Mesendoderm (in vitro differentiated cells): ENCODE data around the gene RBMS1.

Experiments
- DNase-seq: peaks from one replicate; pipeline ENCODE4 v3.0.0; 2013
- H2AK5ac ChIP-seq: 2 replicates; pipeline ENCODE4 v1.6.1; 2013; ENCODE audit warnings: low read length, inconsistent platforms
- H2BK120ac ChIP-seq: 2 replicates; pipeline ENCODE4 v1.6.1; 2013; ENCODE audit warnings: low read depth, mild to moderate bottlenecking, low read length, moderate library complexity, mixed read lengths
- H2BK15ac ChIP-seq: replicated peaks from 2 replicates; pipeline ENCODE4 v1.6.1; 2013; ENCODE audit warnings: low read depth, mild to moderate bottlenecking, moderate library complexity
- H2BK5ac ChIP-seq: 2 replicates; pipeline ENCODE4 v1.6.1; 2013; ENCODE audit warnings: low read length, inconsistent platforms
- H3K18ac ChIP-seq: 2 replicates; pipeline ENCODE4 v1.6.1; 2013; ENCODE audit warnings: mild to moderate bottlenecking, low read length, mixed read lengths
- H3K23ac ChIP-seq: one replicate; pipeline ENCODE4 v1.6.1; 2013; ENCODE audit warnings: low read length
- H3K27ac ChIP-seq: 2 replicates; pipeline ENCODE4 v1.5.1; 2013; ENCODE audit warnings: low read depth, mild to moderate bottlenecking, inconsistent platforms, low read length, moderate library complexity
- H3K27me3 ChIP-seq: 2 replicates; pipeline ENCODE4 v1.6.1; 2013; ENCODE audit warnings: low read length, control low read depth, mild to moderate bottlenecking, inconsistent platforms; ENCODE audit not compliant: insufficient read depth, poor library complexity
- H3K36me3 ChIP-seq: 2 replicates; pipeline ENCODE4 v1.6.1; 2013; ENCODE audit warnings: low read length, inconsistent platforms; ENCODE audit not compliant: control insufficient read depth, insufficient read depth
- H3K4ac ChIP-seq: one replicate; pipeline ENCODE4 v1.6.1; 2013; ENCODE audit warnings: low read depth, mild to moderate bottlenecking, low read length, moderate library complexity
- H3K4me1 ChIP-seq: 2 replicates; pipeline ENCODE4 v1.6.1; 2013; ENCODE audit warnings: low read depth, low read length, inconsistent platforms; ENCODE audit not compliant: control insufficient read depth
- H3K4me2 ChIP-seq: 2 replicates; pipeline ENCODE4 v1.6.1; 2013; ENCODE audit warnings: low read length
- H3K4me3 ChIP-seq: 2 replicates; pipeline ENCODE4 v1.5.1; 2013; ENCODE audit warnings: mild to moderate bottlenecking, low read length
- H3K56ac ChIP-seq: one replicate; pipeline ENCODE4 v1.6.1; 2013; ENCODE audit warnings: low read length
- H3K79me1 ChIP-seq: 2 replicates; pipeline ENCODE4 v1.6.1; 2013; ENCODE audit warnings: low read length, inconsistent platforms
- H3K79me2 ChIP-seq: 2 replicates; pipeline ENCODE4 v1.6.1; 2013; ENCODE audit warnings: mild to moderate bottlenecking, low read length; ENCODE audit not compliant: control insufficient read depth, insufficient read depth
- H3K9ac ChIP-seq: 2 replicates; pipeline ENCODE4 v1.6.1; 2013; ENCODE audit warnings: low read length, inconsistent platforms
- H4K5ac ChIP-seq: one replicate; pipeline ENCODE4 v1.6.1; 2013; ENCODE audit warnings: low read length
- H4K8ac ChIP-seq: one replicate; pipeline ENCODE4 v1.6.1; 2013; ENCODE audit warnings: low read depth, mild to moderate bottlenecking, control low read depth, low read length, moderate library complexity
- WGBS: extraction: QIAGEN DNeasy Blood & Tissue Kit; methylation state at CpG from one replicate; pipeline ENCODE4 v1.1.7; 2013; ENCODE audit warnings: low lambda C conversion rate, missing lambda C conversion rate; ENCODE audit not compliant: insufficient coverage; ENCODE audit errors: extremely low coverage; 5-methylcytosine and 5-hydroxymethylcytosine counted together

RBMS1 gene

DNA sequence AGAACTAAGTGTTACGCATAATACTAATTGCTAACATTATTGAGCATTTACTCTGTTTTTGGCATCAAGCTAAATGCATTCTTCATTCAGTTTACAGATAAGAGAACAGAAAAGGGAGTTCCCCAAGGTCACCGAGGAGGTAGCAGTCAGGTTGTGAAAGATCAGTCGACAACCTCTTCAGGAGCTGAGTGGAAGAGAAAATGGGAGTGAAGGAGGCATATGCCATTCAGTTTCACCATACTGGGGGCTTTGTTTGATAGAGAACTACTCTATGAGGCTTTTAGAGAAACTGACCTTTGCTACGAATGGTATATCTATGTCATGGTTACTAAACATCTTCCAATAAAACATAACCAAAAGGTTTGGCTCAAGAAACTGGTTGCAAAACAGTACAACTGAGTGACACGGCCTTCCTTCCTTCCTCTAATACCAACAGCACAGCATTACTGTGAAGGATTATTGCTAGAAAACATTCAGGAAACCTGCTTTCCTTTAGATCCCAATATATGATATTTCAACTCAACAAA is 112.1 kb downstream of the RBMS1 start:
- Histone ChIP-seq H3K18ac (no peak overlapping the region), H2AK5ac (no peak overlapping the region), H3K79me2 (peaks cover 52% of the 10 kb centered on the region), H4K8ac (no peak overlapping the region), H3K27ac (no peak overlapping the region), H3K4me3 (no peak overlapping the region), H3K9ac (no peak overlapping the region), H3K79me1 (peaks cover 11% of the 10 kb centered on the region), H2BK120ac (no peak overlapping the region), H3K36me3 (no peaks in the 10 kb centered on the region), H2BK15ac (no peak overlapping the region), H3K27me3 (no peaks in the 10 kb centered on the region), H3K4me1 (no peaks in the 10 kb centered on the region), H3K56ac (no peak overlapping the region), H3K4me2 (no peak overlapping the region), H3K4ac (no peak overlapping the region), H3K23ac (no peak overlapping the region), H4K5ac (no peak overlapping the region), H2BK5ac (no peak overlapping the region)
- WGBS = no CpG with 5 or more reads among the region's 5 CpGs
- no peak for DNase-seq

DNA sequence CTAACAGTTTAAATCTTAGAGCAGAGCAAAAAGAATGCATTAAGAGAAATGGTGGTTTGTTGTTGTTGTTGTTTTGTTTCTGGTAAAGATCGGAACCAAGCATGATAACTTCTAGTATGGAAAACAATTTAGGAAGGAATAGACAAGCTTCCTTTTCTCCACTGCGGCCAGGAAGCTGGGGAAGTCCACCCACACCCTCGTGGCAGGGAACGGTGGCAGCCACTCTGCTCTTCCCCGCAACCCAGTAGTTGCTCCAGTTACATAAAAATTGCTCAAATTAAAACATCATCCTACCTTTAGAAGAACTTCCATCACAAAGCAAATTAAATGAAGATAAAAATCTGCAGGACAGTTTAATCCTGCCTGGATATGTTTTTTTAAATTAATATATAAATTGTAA is 113.0 kb downstream of the RBMS1 start:
- no peak overlapping the region for H3K4ac ChIP-seq
- no CpG with 5 or more reads among the region's 5 CpGs for WGBS
- H3K27ac ChIP-seq = no peak overlapping the region
- no peak overlapping the region for H3K23ac ChIP-seq
- no peak overlapping the region for H3K4me3 ChIP-seq
- DNase-seq = no peak
- H3K56ac ChIP-seq = no peak overlapping the region
- H4K8ac ChIP-seq = no peak overlapping the region
- no peak overlapping the region for H3K9ac ChIP-seq
- H3K79me1 ChIP-seq = peaks cover 10% of the 10 kb centered on the region
- no peaks in the 10 kb centered on the region for H3K27me3 ChIP-seq
- no peak overlapping the region for H2BK5ac ChIP-seq
- peaks cover 49% of the 10 kb centered on the region for H3K79me2 ChIP-seq
- H2BK15ac ChIP-seq = no peak overlapping the region
- H2BK120ac ChIP-seq = no peak overlapping the region
- H3K18ac ChIP-seq = no peak overlapping the region
- no peaks in the 10 kb centered on the region for H3K36me3 ChIP-seq
- no peaks in the 10 kb centered on the region for H3K4me1 ChIP-seq
- no peak overlapping the region for H2AK5ac ChIP-seq
- H4K5ac ChIP-seq = no peak overlapping the region
- H3K4me2 ChIP-seq = no peak overlapping the region

DNA sequence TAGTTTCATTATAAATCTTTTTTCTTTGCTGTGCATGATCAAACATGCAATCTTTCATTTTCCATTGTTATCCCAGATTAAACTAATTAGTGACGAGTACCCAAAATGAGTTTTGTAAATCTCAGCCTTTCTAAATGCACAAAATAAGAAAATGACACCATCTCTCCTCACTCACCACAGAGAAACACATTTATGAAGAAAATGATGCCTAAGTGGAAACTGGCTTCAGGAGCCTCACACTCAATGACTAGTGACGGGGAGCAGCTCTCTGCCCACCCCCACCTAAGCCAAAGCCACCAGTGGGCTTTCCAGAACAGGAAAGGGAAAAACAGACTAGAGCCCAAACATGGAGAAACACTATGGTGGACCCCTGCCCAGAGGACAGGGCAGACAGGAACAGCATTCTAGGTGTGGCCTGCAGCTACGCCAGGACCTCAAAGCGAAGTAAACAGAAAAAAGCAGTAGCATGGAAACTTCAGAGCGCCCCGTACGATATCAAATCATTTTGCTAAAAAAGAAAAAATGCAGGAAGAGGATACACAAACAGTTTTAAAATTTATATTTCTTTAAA is 113.5 kb downstream of the RBMS1 start:
- DNase-seq = no peak
- no peak overlapping the region for H4K8ac ChIP-seq
- H3K4me1 ChIP-seq = peaks cover under 1% of the 10 kb centered on the region
- no CpG with 5 or more reads among the region's 7 CpGs for WGBS
- H2AK5ac ChIP-seq = no peak overlapping the region
- no peak overlapping the region for H4K5ac ChIP-seq
- no peak overlapping the region for H3K4ac ChIP-seq
- H3K56ac ChIP-seq = no peak overlapping the region
- no peak overlapping the region for H2BK5ac ChIP-seq
- H3K4me2 ChIP-seq = no peak overlapping the region
- H3K27me3 ChIP-seq = no peaks in the 10 kb centered on the region
- no peak overlapping the region for H3K4me3 ChIP-seq
- no peaks in the 10 kb centered on the region for H3K36me3 ChIP-seq
- H3K23ac ChIP-seq = no peak overlapping the region
- H3K27ac ChIP-seq = no peak overlapping the region
- H3K79me1 ChIP-seq = peaks cover 8% of the 10 kb centered on the region
- H2BK120ac ChIP-seq = no peak overlapping the region
- no peak overlapping the region for H3K9ac ChIP-seq
- H3K18ac ChIP-seq = no peak overlapping the region
- H3K79me2 ChIP-seq = peaks cover 47% of the 10 kb centered on the region
- no peak overlapping the region for H2BK15ac ChIP-seq

DNA sequence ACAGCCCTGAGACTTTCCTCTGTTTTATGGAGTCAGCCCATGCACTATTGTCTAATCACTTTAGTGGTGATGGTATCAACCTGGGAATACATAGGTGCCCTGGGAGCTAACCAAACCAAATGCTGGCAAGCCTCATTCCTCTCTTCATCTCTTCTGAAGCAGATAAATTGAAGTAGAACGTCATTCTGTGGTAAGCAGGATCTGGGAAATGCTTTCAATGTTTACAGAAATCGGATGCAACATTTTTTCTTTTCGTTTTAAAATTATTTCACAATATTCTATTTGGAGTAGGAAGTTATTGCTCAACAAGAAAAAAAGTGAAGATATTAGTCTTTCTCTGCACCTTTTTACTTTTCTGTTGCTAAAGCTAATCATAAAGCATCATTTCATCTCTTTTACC is 114.2 kb downstream of the RBMS1 start:
- no peak overlapping the region for H3K23ac ChIP-seq
- H3K4me3 ChIP-seq = no peak overlapping the region
- no peak overlapping the region for H3K4ac ChIP-seq
- no CpG with 5 or more reads among the region's 3 CpGs for WGBS
- no peak overlapping the region for H4K5ac ChIP-seq
- no peak overlapping the region for H2BK5ac ChIP-seq
- H3K79me2 ChIP-seq = peaks cover 44% of the 10 kb centered on the region
- no peaks in the 10 kb centered on the region for H3K36me3 ChIP-seq
- H3K18ac ChIP-seq = no peak overlapping the region
- peaks cover 2% of the 10 kb centered on the region for H3K4me1 ChIP-seq
- H4K8ac ChIP-seq = no peak overlapping the region
- no peak overlapping the region for H3K56ac ChIP-seq
- no peak overlapping the region for H3K27ac ChIP-seq
- no peaks in the 10 kb centered on the region for H3K27me3 ChIP-seq
- no peak overlapping the region for H2BK15ac ChIP-seq
- peaks cover 4% of the 10 kb centered on the region for H3K79me1 ChIP-seq
- no peak overlapping the region for H3K4me2 ChIP-seq
- H2BK120ac ChIP-seq = no peak overlapping the region
- H2AK5ac ChIP-seq = no peak overlapping the region
- DNase-seq = no peak
- H3K9ac ChIP-seq = no peak overlapping the region

DNA sequence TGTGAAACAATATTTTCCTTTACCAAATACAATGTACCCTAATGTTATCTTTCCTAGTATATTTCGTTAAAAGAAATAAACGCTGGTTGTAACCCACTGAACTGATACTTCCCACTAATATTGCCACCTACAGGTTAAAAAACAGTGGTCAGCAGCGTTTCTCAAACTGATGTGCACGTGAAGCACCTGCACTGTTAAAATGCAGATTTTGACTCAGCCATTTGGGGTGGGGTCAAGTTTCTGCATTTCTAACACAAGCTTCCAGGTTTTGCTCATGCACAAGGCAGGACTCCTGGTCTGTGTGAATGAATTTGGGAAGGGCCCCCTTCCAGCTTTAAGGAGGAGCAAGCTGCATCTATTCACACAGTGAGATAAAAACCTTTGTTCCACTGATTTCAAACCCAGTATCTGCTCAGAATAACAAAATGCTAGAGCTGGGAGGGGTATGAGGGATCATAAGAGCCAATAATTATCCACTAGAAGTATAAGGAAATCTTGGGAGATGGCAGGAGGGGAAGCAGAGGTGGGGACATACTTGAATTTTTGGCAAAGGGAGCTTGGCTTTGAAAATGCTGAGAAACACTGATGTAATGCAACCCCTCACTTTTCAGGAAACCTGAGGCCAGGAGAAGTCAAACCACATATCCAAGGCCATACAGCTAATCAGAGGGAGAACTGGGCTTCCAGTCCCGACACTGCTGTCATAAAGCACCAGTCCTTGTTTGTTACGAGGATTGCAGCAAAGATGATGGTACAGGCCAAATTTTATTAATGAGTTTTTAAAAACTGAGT is 116.2 kb downstream of the RBMS1 start:
- Histone ChIP-seq H2BK5ac (no peak overlapping the region), H3K27me3 (no peaks in the 10 kb centered on the region), H3K4ac (no peak overlapping the region), H2AK5ac (no peak overlapping the region), H3K56ac (no peak overlapping the region), H3K9ac (no peak overlapping the region), H3K79me1 (peaks cover 6% of the 10 kb centered on the region), H2BK15ac (no peak overlapping the region), H3K4me3 (no peak overlapping the region), H3K27ac (peak overlapping the region; percentile 4), H4K5ac (no peak overlapping the region), H3K36me3 (no peaks in the 10 kb centered on the region), H3K4me2 (no peak overlapping the region), H3K18ac (peak overlapping the region; percentile 79), H3K79me2 (peaks cover 41% of the 10 kb centered on the region), H4K8ac (no peak overlapping the region), H3K4me1 (peaks cover 4% of the 10 kb centered on the region), H3K23ac (no peak overlapping the region), H2BK120ac (no peak overlapping the region)
- peak; percentile 57 for DNase-seq
- WGBS = no CpG with 5 or more reads among the region's 6 CpGs
